Activated naive CD4-positive, alpha-beta T cell treated with anti-CD3 and anti-CD28 coated beads, Interleukin-2, amount 50 U/mL, for 72 hours (primary cell): ENCODE measurements around the gene AKT3. TPM values are rescaled to one million over a fixed set of nuclear protein-coding genes. Genes with fewer than 3 reads are reported as not detected.
"Not testable (repeated sequence)": the region's sequence is repeated elsewhere in the genome, so short reads cannot be mapped to it uniquely, and the experiment has no call there.

Source experiments
- ATAC-seq, 2 donors: fragments of 150-1000 bp; cut with Tn5 transposase; 2 replicates each; pipeline ENCODE4 v1.10.0; 2021; ENCODE audit warnings: mild to moderate bottlenecking in 2 of 2, moderate library complexity in 2 of 2
- DNase-seq, 2 donors: peaks; one replicate each; pipeline ENCODE4 v3.0.0; 2021 to 2022; ENCODE audit warnings: low spot score in 2 of 2
- H3K27ac Mint-ChIP-seq, 2 donors: one replicate each; pipeline ENCODE4 v1.8.0; 2022; ENCODE audit warnings: mild to moderate bottlenecking in 2 of 2, mixed read lengths in 2 of 2
- H3K36me3 Mint-ChIP-seq, 2 donors: one replicate each; pipeline ENCODE4 v1.8.0; 2022; ENCODE audit warnings: mixed read lengths in 2 of 2
- H3K9me3 Mint-ChIP-seq, 2 donors: one replicate each; pipeline ENCODE4 v1.8.0; 2022; ENCODE audit warnings: mixed read lengths in 2 of 2
- total RNA-seq, 2 donors: library from RNA; stranded (reverse); gene quantifications; one replicate each; pipeline ENCODE4 v1.2.3, GENCODE V29; 2022

Gene AKT3
- total RNA-seq, 2 donors from 2014 or later, result 24.9 to 37.3 TPM

DNA sequence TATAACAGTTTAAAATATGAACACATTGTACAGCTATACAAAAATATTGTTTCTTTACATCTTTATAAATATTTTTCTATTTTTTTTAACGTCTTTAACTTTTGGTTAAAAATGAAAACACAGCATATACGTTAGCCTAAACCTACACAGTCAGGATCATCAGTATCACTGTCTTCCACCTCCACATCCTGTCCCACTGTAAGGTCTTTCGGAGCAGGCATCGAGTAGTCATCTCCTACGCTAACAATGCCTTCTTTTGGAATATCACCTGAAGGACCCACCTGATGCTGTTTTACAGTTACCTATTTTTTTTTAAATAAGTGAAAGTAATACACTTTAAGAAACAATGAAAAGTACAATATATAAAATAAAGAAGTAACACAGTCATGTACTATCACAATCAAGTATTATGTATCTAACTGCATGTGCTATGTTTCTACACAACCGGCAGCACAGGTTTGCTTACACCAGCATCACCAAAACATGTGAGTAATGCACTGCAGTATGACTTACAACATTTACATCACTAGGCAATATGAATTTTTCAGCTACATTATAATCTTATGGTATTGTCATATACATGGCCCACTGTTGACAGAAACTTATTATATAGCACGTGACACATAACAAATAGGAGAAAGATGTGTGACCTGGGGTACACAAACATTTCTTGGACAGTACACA is 254.4 kb downstream of the AKT3 start:
- ATAC-seq (peak; percentile 59 to 82), DNase-seq (no peak)
- H3K36me3 Mint-ChIP-seq, result peaks cover 19 to 34% of the 10 kb centered on the region in 2 donors
- peaks cover 4% of the 10 kb centered on the region in 2 donors for H3K9me3 Mint-ChIP-seq
- H3K27ac Mint-ChIP-seq, result peak overlapping the region; percentile 16 to 48

DNA sequence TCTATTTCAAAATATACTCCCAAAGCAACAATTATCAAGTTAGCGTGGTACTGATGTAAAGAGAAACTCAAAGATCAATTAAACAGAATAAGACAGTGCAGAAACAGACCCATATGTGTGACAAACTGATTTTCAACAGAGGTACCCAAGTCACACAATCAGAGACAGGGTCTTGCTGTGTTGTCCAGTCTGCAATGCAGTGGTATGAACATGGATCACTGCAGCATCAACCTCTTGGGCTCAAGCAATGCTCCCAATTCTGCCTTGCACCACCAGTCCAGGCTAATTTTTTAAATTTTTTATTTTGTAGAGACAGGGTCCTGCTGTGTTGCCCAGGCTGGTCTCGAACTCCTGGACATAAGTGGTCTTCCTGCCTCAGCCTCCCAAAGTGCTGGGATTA is 255.6 kb downstream of the AKT3 start:
- no peak overlapping the region for H3K27ac Mint-ChIP-seq
- peaks cover 31 to 43% of the 10 kb centered on the region in 2 donors for H3K36me3 Mint-ChIP-seq
- no peak for ATAC-seq
- peaks cover 9 to 13% of the 10 kb centered on the region in 2 donors for H3K9me3 Mint-ChIP-seq
- no peak for DNase-seq

DNA sequence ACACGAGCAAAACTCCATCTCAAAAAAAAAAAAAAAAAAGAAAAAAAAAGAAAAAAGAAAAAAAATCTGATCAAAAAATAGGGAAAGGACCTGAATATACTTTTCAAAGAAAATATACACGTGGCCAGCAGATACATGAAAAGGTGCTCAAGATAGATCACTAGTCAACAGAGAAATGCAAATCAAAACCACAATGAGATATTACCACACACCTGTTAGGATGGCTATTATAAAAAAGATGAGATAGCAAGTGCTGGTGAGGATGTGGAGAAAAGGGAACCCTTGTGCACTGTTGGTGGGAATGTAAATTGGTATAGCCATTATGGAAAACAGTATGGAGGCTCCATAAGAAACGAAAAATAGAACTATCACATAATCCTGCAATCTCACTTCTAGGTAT is 260.8 kb downstream of the AKT3 start:
- ATAC-seq, result peak in 1 of 2 donors; percentile 31
- not testable (repeated sequence) for DNase-seq, H3K27ac Mint-ChIP-seq
- peaks cover 17 to 28% of the 10 kb centered on the region in 2 donors for H3K9me3 Mint-ChIP-seq
- H3K36me3 Mint-ChIP-seq, result peaks cover 65 to 73% of the 10 kb centered on the region in 2 donors

GRCh38 chr1:243587823-243588560 is 262.1 kb downstream of the AKT3 start:
- H3K36me3 Mint-ChIP-seq, result peaks cover 75 to 76% of the 10 kb centered on the region in 2 donors
- no peak overlapping the region for H3K27ac Mint-ChIP-seq
- ATAC-seq (peak; percentile 73 to 99), DNase-seq (no peak)
- peaks cover 29 to 39% of the 10 kb centered on the region in 2 donors for H3K9me3 Mint-ChIP-seq

DNA sequence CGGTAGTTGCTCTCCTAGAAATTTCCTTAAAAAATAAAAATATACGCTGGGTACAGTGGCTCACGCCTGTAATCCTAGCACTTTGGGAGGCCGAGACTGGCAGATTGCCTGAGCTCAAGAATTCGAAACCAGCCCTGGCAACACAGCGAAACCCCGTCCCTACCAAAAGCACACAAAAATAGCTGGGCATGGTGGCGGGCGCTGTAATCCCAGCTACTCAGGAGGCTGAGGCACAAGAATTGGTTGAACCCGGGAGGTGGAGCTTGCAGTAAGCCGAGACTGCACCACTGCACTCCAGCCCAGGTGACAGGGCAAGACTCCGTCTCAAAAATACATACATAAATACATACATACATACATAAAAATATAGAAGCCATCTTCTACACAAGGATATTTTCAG is 262.8 kb downstream of the AKT3 start:
- H3K36me3 Mint-ChIP-seq, result peaks cover 77 to 79% of the 10 kb centered on the region in 2 donors
- no peak for ATAC-seq
- peaks cover 34 to 43% of the 10 kb centered on the region in 2 donors for H3K9me3 Mint-ChIP-seq

GRCh38 chr1:243585982-243586381 is 264.1 kb downstream of the AKT3 start:
- H3K36me3 Mint-ChIP-seq, result peaks cover 77 to 79% of the 10 kb centered on the region in 2 donors
- H3K9me3 Mint-ChIP-seq, result peaks cover 33 to 43% of the 10 kb centered on the region in 2 donors
- H3K27ac Mint-ChIP-seq, result peak overlapping the region in 1 of 2 donors; percentile 17
- no peak for DNase-seq
- no peak for ATAC-seq

More for the DNA sequence above, 262.8 kb downstream of the AKT3 start:
- DNase-seq, result no peak
- no peak overlapping the region for H3K27ac Mint-ChIP-seq

DNA sequence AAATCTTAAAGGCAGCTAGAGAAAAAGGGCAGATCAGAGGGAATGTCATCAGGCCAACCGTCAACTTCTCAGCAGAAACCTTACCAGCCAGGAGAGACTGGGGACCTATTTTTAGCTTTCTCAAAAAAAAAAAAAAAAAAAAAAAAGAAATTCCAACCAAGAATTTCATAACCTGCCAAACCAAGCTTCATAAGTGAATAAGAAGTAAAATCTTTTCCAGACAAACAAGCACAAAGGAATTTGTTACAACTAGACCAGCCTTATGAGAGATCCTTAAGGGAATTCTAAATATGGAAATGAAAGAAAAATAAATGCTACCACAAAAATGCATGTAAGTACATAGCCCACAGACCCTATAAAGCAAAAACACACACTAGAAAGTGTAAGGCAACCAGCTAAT is 267.7 kb downstream of the AKT3 start:
- no peak overlapping the region for H3K27ac Mint-ChIP-seq
- peaks cover 67 to 69% of the 10 kb centered on the region in 2 donors for H3K36me3 Mint-ChIP-seq
- DNase-seq, result no peak
- ATAC-seq, result no peak
- peaks cover 26 to 28% of the 10 kb centered on the region in 2 donors for H3K9me3 Mint-ChIP-seq

GRCh38 chr1:243580984-243581383 is 269.1 kb downstream of the AKT3 start:
- DNase-seq (no peak), ATAC-seq (no peak)
- no peak overlapping the region for H3K27ac Mint-ChIP-seq
- peaks cover 32 to 36% of the 10 kb centered on the region in 2 donors for H3K9me3 Mint-ChIP-seq
- peaks cover 63 to 72% of the 10 kb centered on the region in 2 donors for H3K36me3 Mint-ChIP-seq

- DNase-seq, result no peak
- ATAC-seq, result no peak
- H3K9me3 Mint-ChIP-seq, result peaks cover 29 to 32% of the 10 kb centered on the region in 2 donors
- peaks cover 55 to 63% of the 10 kb centered on the region in 2 donors for H3K36me3 Mint-ChIP-seq
- H3K27ac Mint-ChIP-seq, result no peak overlapping the region
Measured at GRCh38 chr1:243580072-243580471, 270.0 kb downstream of the AKT3 start.

- DNase-seq, result no peak
- no peak for ATAC-seq
- H3K36me3 Mint-ChIP-seq, result peaks cover 22 to 23% of the 10 kb centered on the region in 2 donors
- peaks cover 6 to 12% of the 10 kb centered on the region in 2 donors for H3K9me3 Mint-ChIP-seq
- no peak overlapping the region for H3K27ac Mint-ChIP-seq
Measured at GRCh38 chr1:243575070-243575469, 275.0 kb downstream of the AKT3 start.

DNA sequence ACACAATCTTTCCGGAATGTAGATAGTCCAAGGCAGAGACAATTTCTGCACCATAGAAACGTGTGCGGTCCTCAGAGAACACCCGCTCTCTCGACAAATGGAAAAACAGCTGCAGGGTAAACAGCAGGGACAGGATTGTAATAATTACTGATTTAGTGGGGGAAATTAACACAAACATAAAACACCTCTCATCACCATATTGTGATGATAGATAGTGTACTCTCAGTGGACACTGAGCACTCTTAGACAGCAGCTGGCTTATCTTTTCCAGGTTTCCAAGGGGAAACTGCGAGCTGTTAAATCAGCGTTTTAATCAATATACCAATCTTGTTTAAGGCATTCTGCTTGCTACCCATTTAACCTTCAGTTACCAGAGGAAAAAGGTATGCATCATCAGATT is 277.1 kb downstream of the AKT3 start:
- H3K36me3 Mint-ChIP-seq, result peaks cover 12 to 17% of the 10 kb centered on the region in 2 donors
- no peak for DNase-seq
- no peak for ATAC-seq
- H3K27ac Mint-ChIP-seq, result no peak overlapping the region
- peaks cover 6 to 7% of the 10 kb centered on the region in 2 donors for H3K9me3 Mint-ChIP-seq

- Mint-ChIP-seq H3K36me3 (peaks cover 0 to 3% of the 10 kb centered on the region in 2 donors), H3K27ac (no peak overlapping the region), H3K9me3 (no peaks in the 10 kb centered on the region)
- ATAC-seq, result no peak
- no peak for DNase-seq
Measured at GRCh38 chr1:243568793-243569192, 281.2 kb downstream of the AKT3 start.

DNA sequence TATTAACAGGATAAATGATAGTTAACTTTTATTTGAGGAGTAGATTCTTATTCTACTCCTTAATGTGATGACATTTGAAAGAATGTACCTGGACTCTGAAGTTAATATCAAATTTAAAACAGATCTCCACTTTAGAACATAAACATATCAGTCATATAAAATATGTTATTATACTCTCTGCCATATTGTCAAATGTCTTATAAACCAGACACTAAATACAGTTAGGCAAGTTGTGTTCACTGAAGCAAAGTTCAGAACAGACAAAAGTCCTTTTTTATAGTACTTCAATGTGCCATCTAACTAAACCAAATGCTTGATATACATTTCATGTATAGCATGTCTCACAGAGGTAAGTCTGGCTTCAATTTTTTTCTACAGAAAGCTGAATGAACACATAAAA is 285.2 kb downstream of the AKT3 start:
- no peak for ATAC-seq
- DNase-seq, result no peak
- peaks cover 0 to 5% of the 10 kb centered on the region in 2 donors for H3K9me3 Mint-ChIP-seq
- peaks cover 10 to 12% of the 10 kb centered on the region in 2 donors for H3K36me3 Mint-ChIP-seq
- no peak overlapping the region for H3K27ac Mint-ChIP-seq

GRCh38 chr1:243563732-243564131 is 286.3 kb downstream of the AKT3 start:
- ATAC-seq, result no peak
- no peak overlapping the region for H3K27ac Mint-ChIP-seq
- DNase-seq, result no peak
- peaks cover 10 to 12% of the 10 kb centered on the region in 2 donors for H3K36me3 Mint-ChIP-seq
- peaks cover 0 to 5% of the 10 kb centered on the region in 2 donors for H3K9me3 Mint-ChIP-seq

DNA sequence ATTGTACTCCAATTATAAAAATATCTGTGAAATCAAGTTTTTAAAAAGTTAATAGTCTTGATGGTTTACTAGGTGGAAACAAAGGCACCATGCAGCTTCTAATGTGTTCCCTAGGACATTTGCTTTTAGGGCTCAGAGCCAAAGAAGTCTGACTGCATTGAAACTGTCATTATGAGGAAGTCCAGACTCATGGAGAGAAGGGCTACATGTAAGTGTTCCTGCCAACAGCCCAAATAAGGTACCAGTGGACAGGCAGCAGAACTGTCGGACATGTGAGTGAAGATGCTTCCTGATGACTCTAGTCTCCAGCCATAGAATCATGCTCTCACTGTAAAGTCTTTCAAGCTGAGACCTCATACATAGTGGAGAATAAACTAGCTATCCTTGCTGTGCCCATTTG is 287.6 kb downstream of the AKT3 start:
- H3K36me3 Mint-ChIP-seq, result peaks cover 10 to 12% of the 10 kb centered on the region in 2 donors
- DNase-seq, result no peak
- H3K27ac Mint-ChIP-seq, result no peak overlapping the region
- peaks cover 0 to 5% of the 10 kb centered on the region in 2 donors for H3K9me3 Mint-ChIP-seq
- ATAC-seq, result no peak

- DNase-seq (no peak), ATAC-seq (no peak)
- peaks cover 10 to 12% of the 10 kb centered on the region in 2 donors for H3K36me3 Mint-ChIP-seq
- peak overlapping the region in 1 of 2 donors; percentile 17 for H3K27ac Mint-ChIP-seq
- H3K9me3 Mint-ChIP-seq, result peaks cover 0 to 5% of the 10 kb centered on the region in 2 donors
Measured at GRCh38 chr1:243561588-243562319, 288.3 kb downstream of the AKT3 start.
